ENCODE results near the gene IL1F10. TPM values are rescaled to one million over a fixed set of nuclear protein-coding genes. Genes with fewer than 3 reads are reported as not detected.

The IL1F10 gene
- total and polyA plus RNA-seq, 10 of the 15 experiments (the other 5 are each of a cell fraction or from before 2014, with no cell fraction given), result not detected

- no peak for TF ChIP-seq CHD1 (IDR thresholded peaks at IDR 0.05; ENCODE audit: low read depth, low read length)
- no peak for TF ChIP-seq TCF7 (IDR thresholded peaks at IDR 0.05; ENCODE audit: borderline replicate concordance)
These were observed 31.0 kb upstream of the IL1F10 start (continued) for GRCh38 chr2:113036763-113037162.

GRCh38 chr2:113038291-113038690 lies 29.5 kb upstream of the IL1F10 start:
- Histone ChIP-seq H3K4me1 (ENCODE audit: control insufficient read depth, insufficient read depth, low read length) (no peaks in the 10 kb centered on the region), H3K4me3 (no peak overlapping the region), H3K79me2 (ENCODE audit: control insufficient read depth, insufficient read depth, low read length) (no peaks in the 10 kb centered on the region), H3K36me3 (ENCODE audit: control insufficient read depth in 2 of 2, insufficient read depth in 2 of 2, low read length in 1 of 2) (no peaks in the 10 kb centered on the region), H3K9me3 (replicated peaks; ENCODE audit: control insufficient read depth, insufficient read depth, low read length) (no peaks in the 10 kb centered on the region), H4K20me1 (ENCODE audit: control insufficient read depth, insufficient read depth) (no peaks in the 10 kb centered on the region), H3K27me3 (replicated peaks in 1 of 2; ENCODE audit: control insufficient read depth in 2 of 2, insufficient read depth in 2 of 2, low read length in 1 of 2) (peaks cover 0 to 3% of the 10 kb centered on the region in 2 experiments; a peak in 1 of 4 replicates), H2AFZ (ENCODE audit: control insufficient read depth, low read depth, low read length) (no peak overlapping the region), H3K9ac (ENCODE audit: control insufficient read depth, insufficient read depth, low read length) (no peak overlapping the region), H3K27ac (ENCODE audit: control insufficient read depth, insufficient read depth) (no peak overlapping the region), H3K4me2 (ENCODE audit: control insufficient read depth, insufficient read depth) (no peak overlapping the region)
- ATAC-seq (no peak), DNase-seq (ENCODE audit: low read depth, low spot score) (no peak), FAIRE-seq (no peak)
- in situ Hi-C loops (cut with MboI) (no loop called here), intact Hi-C loops (cut with micrococcal nuclease; ENCODE audit: unreplicated experiment) (no loop called here)
- RAD21 ChIA-PET (ENCODE audit: unreplicated experiment), result no interaction called here
- no TSS peak for BruUV-seq (replicated peaks)
- CTCF ChIA-PET, result no interaction called here
- POLR2A ChIA-PET, result no interaction called here
- 57% methylated on average over 3 of the region's 3 CpGs for WGBS (ENCODE audit: insufficient coverage, insufficient replicate concordance, low lambda C conversion rate, missing lambda C conversion rate)
- SMC1A ChIA-PET (ENCODE audit: uncharacterized antibody, unreplicated experiment), result no interaction called here
- TF ChIP-seq ZNF274 (IDR thresholded peaks at IDR 0.05; ENCODE audit: insufficient read depth, insufficient read length) (no peak), FOS (IDR thresholded peaks at IDR 0.05; ENCODE audit: borderline replicate concordance, extremely low read depth, insufficient read length) (no peak), RELA (IDR thresholded peaks at IDR 0.05; ENCODE audit: borderline replicate concordance, partially characterized antibody) (no peak), SRF (IDR thresholded peaks at IDR 0.05; ENCODE audit: low read depth in 2 of 2, low read length in 2 of 2) (no peak), KLF5 (IDR thresholded peaks at IDR 0.05; ENCODE audit: partially characterized antibody) (no peak), IRF4 (IDR thresholded peaks at IDR 0.05; ENCODE audit: low read depth, low read length) (no peak), CBX3 (IDR thresholded peaks at IDR 0.05; ENCODE audit: borderline replicate concordance, low read depth) (no peak), KAT2A (conservative IDR thresholded peaks at IDR 0.05; ENCODE audit: control insufficient read depth, low read depth, low read length) (no peak), SMC3 (IDR thresholded peaks at IDR 0.05; ENCODE audit: borderline replicate concordance, low read length) (no peak), HDAC6 (IDR thresholded peaks at IDR 0.05; ENCODE audit: unreplicated experiment) (no peak), MTA2 (IDR thresholded peaks at IDR 0.05; ENCODE audit: low read depth) (no peak), RAD21 (IDR thresholded peaks at IDR 0.05; ENCODE audit: insufficient read depth, low read depth, low read length) (no peak), BHLHE40 (IDR thresholded peaks at IDR 0.05; ENCODE audit: borderline replicate concordance in 1 of 2, low read depth in 2 of 2, low read length in 1 of 2) (no peak), BRCA1 (IDR thresholded peaks at IDR 0.05; ENCODE audit: low read depth, low read length) (no peak), ZNF592 (IDR thresholded peaks at IDR 0.05) (no peak), SKIL (IDR thresholded peaks at IDR 0.05; ENCODE audit: low read depth, poor library complexity, severe bottlenecking) (no peak)
